CD4-positive, alpha-beta T cell (primary cell): ENCODE results near the gene PVALB. TPM values are rescaled to one million over a fixed set of nuclear protein-coding genes. Genes with fewer than 3 reads are reported as not detected.

Experiments
- ATAC-seq: fragments of 200-7000 bp; cut with Tn5 transposase; one replicate; pipeline ENCODE4 v1.10.0; 2022; ENCODE audit warnings: mild to moderate bottlenecking; ENCODE audit not compliant: poor library complexity
- CTCF ChIA-PET: fragments of 350-600 bp; sonication (Branson Sonifier 250); formaldehyde crosslinking; loops from one replicate; lab custom pipeline; 2021; ENCODE audit warnings: antibody characterized with exemption, inconsistent platforms; lab: Charles Lee
- POLR2A ChIA-PET: fragments of 350-600 bp; sonication (Branson Sonifier 250); formaldehyde crosslinking; loops from one replicate; lab custom pipeline; 2021; ENCODE audit warnings: antibody characterized with exemption, inconsistent platforms; lab: Charles Lee
- DNase-seq, 14 experiments: peaks; one replicate each; pipeline ENCODE4 v3.0.0-alpha.2; 2013 to 2020; ENCODE audit warnings: mixed read lengths in 2 of 14
- H3K27ac ChIP-seq, 2 donors: one replicate each; pipeline versions ENCODE4 v1.5.1 to v1.7.0; 2013; ENCODE audit warnings: low read length in 2 of 2, low read depth in 1 of 2, mild to moderate bottlenecking in 1 of 2
- H3K27me3 ChIP-seq, 2 experiments: 1 replicate in 1 of 2; 2 replicates in 1 of 2; pipeline versions ENCODE4 v1.6.1 to v1.7.0; 2013; ENCODE audit warnings: low read length in 2 of 2, control low read depth in 1 of 2, mild to moderate bottlenecking in 1 of 2, moderate library complexity in 1 of 2; ENCODE audit not compliant: insufficient read depth in 2 of 2, control insufficient read depth in 1 of 2
- H3K36me3 ChIP-seq: one replicate; pipeline ENCODE4 v1.6.1; 2013; ENCODE audit warnings: low read length, control low read depth; ENCODE audit not compliant: insufficient read depth
- H3K4me1 ChIP-seq: one replicate; pipeline ENCODE4 v1.6.1; 2013; ENCODE audit warnings: low read length, control low read depth; ENCODE audit not compliant: insufficient read depth
- H3K4me3 ChIP-seq: one replicate; pipeline ENCODE4 v1.5.1; 2013; ENCODE audit warnings: mild to moderate bottlenecking, low read length, moderate library complexity
- H3K9me3 ChIP-seq, 2 experiments: 1 replicate in 1 of 2; 2 replicates in 1 of 2; pipeline versions ENCODE4 v1.6.1 to v1.7.0; 2013; ENCODE audit warnings: low read length in 2 of 2, mild to moderate bottlenecking in 2 of 2, control low read depth in 1 of 2, moderate library complexity in 1 of 2; ENCODE audit not compliant: control insufficient read depth in 1 of 2, insufficient read depth in 1 of 2
- H3K27ac Mint-ChIP-seq: one replicate; pipeline ENCODE4 v1.8.0; 2020; ENCODE audit warnings: mixed read lengths
- H3K27me3 Mint-ChIP-seq: one replicate; pipeline ENCODE4 v1.8.0; 2021; ENCODE audit warnings: mixed read lengths
- H3K36me3 Mint-ChIP-seq: one replicate; pipeline ENCODE4 v1.8.0; 2021; ENCODE audit warnings: low read depth, mixed read lengths
- H3K4me1 Mint-ChIP-seq: one replicate; pipeline ENCODE4 v1.8.0; 2021; ENCODE audit warnings: low read depth, mixed read lengths
- H3K4me3 Mint-ChIP-seq: one replicate; pipeline ENCODE4 v1.8.0; 2020; ENCODE audit warnings: mild to moderate bottlenecking, mixed read lengths
- H3K9me3 Mint-ChIP-seq: one replicate; pipeline ENCODE4 v1.8.0; 2020; ENCODE audit warnings: mixed read lengths
- intact Hi-C, 2 experiments: fragments of 100-400 bp; cut with DNase I in 1 of 2; cut with micrococcal nuclease in 1 of 2; formaldehyde crosslinking; loops; one replicate each; pipeline versions ENCODE4 v1.15.1 to v1.9.0; 2023 to 2025; cut with DNase I, micrococcal nuclease
- total RNA-seq, 174 experiments: library from RNA in 2 of 174; stranded (reverse) in 2 of 174; gene quantifications; one replicate each; pipeline ENCODE4 v1.2.3 and lab custom pipeline; 2021 to 2026
- TF ChIP-seq, protein P1 (sequence below): fragments of 200-600 bp; IDR thresholded peaks from one replicate; pipeline ENCODE4 v1.8.0; 2022; ENCODE audit warnings: antibody characterized with exemption, mild to moderate bottlenecking

PVALB gene
- total RNA-seq, 2 experiments from 2014 or later = not detected

DNA sequence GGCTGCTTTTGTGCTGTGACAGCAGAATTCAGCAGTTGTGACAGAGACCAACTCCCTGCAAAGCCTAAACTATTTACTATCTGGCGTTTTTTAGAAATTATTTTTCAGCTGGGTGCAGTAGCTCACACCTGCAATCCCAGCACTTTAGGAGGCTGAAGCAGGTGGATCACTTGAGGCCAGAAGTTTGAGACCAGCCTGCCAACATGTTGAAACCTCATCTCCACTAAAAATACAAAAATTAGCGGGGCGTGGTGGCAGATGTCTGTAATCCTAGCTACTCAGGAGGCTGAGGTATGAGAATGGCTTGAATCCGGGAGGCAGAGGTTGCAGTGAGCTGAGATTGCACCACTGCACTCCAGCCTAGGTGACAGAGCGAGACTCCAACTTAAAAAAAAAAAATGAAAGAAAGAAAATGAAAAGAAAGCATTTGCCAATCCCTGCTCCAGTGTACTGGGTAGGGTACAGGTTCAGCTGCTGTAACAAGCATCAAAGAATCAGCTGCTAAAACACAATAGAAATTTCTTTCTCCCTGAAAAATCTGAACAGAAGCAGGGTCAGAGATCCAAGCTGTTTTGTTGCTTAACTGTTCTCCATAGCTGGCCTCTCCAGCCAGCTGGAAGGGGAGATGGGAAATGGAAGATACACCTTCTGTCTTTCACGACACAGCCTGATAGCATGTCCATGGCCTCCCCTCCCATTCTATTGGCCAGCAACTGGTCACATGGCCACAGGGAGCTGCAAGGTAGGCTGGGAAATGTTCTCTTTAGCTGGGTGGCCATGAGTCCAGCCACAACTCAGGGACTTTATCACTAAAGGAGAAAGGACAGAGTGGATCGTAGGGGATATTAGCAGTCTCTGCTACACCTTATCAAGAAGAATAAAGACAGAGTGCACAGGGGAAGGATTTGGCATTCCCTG is 35.5 kb upstream of the PVALB start:
- Histone ChIP-seq H3K27me3 (peaks cover 2 to 8% of the 10 kb centered on the region in 2 experiments), H3K4me3 (no peak overlapping the region), H3K4me1 (peaks cover 20% of the 10 kb centered on the region), H3K36me3 (no peaks in the 10 kb centered on the region), H3K9me3 (no peaks in the 10 kb centered on the region), H3K27ac (no peak overlapping the region)
- Mint-ChIP-seq H3K27ac (no peak overlapping the region), H3K4me3 (no peak overlapping the region), H3K9me3 (no peaks in the 10 kb centered on the region), H3K36me3 (no peaks in the 10 kb centered on the region), H3K27me3 (peaks cover 16% of the 10 kb centered on the region), H3K4me1 (peaks cover 20% of the 10 kb centered on the region)
- intact Hi-C loops = loop anchor here in 1 of 2 experiments (10.0 kb wide), 1 partner anchor 342 kb away; no protein-coding TSS in a partner anchor
- no peak for DNase-seq
- ChIA-PET CTCF (interaction anchor here (1.2 to 2.3 kb wide), 5 partner anchors 70 to 126 kb away, joined by 4 to 16 read pairs (median 10); partner anchors contain the start of gene IFT27), POLR2A (interaction anchor here (0.6 to 3.3 kb wide), 2 partner anchors 76 to 568 kb away, joined by 3 to 16 read pairs; partner anchors contain the start of gene IFT27)
- ATAC-seq = no peak
- TF ChIP-seq, protein P1, sequence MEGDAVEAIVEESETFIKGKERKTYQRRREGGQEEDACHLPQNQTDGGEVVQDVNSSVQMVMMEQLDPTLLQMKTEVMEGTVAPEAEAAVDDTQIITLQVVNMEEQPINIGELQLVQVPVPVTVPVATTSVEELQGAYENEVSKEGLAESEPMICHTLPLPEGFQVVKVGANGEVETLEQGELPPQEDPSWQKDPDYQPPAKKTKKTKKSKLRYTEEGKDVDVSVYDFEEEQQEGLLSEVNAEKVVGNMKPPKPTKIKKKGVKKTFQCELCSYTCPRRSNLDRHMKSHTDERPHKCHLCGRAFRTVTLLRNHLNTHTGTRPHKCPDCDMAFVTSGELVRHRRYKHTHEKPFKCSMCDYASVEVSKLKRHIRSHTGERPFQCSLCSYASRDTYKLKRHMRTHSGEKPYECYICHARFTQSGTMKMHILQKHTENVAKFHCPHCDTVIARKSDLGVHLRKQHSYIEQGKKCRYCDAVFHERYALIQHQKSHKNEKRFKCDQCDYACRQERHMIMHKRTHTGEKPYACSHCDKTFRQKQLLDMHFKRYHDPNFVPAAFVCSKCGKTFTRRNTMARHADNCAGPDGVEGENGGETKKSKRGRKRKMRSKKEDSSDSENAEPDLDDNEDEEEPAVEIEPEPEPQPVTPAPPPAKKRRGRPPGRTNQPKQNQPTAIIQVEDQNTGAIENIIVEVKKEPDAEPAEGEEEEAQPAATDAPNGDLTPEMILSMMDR = no peak

DNA sequence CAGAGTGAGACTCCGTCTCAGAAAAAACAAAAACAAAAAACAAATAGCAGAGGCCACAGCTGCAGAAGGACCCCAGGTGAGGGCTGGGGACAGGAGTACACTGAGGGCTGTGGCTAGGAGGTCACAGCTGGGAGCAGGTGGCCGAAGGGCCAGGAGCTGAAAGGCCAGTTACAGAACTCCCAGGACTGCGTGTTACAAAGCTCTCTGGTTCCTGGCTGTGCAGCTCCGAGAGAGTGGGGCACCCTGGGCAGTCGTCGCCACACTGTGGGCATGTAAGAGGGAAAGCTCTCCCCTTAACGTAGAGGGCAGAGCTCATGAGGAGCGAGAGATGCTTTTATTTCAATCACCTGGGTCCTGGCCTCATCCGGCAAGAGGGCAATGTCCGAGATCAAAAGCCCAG is 33.8 kb upstream of the PVALB start:
- CTCF ChIA-PET = no interaction called here
- intact Hi-C loops = loop anchor here in 1 of 2 experiments (10.0 kb wide), 1 partner anchor 344 kb away; no protein-coding TSS in a partner anchor

DNA sequence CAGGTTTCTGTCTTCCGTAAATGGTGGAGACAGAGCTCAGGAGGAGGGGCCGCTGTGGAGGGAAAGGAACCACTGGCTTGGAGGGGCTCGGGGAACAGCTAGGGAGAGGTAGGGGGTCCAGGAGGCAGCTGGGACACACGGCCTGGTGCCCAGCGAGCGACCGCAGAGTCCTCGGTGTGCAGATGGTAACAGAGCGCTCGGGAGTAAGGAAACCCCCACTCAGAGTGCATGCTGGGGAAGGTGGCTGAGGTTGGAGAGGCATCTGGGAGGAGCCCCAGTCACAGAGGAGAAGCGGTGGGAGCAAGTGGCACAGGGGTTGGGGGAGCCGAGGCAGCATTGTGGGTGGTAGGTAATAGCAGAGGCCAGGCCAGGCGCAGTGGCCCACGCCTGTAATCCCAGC is 33.2 kb upstream of the PVALB start:
- no peak for ATAC-seq
- Histone ChIP-seq H3K4me3 (no peak overlapping the region), H3K27ac (no peak overlapping the region), H3K9me3 (peaks cover 0 to 5% of the 10 kb centered on the region in 2 experiments), H3K36me3 (no peaks in the 10 kb centered on the region), H3K4me1 (peaks cover 11% of the 10 kb centered on the region), H3K27me3 (peaks cover 7 to 10% of the 10 kb centered on the region in 2 experiments)
- intact Hi-C loops = loop anchor here in 1 of 2 experiments (10.0 kb wide), 1 partner anchor 345 kb away; no protein-coding TSS in a partner anchor
- H3K9me3 Mint-ChIP-seq = no peaks in the 10 kb centered on the region
- no peak overlapping the region for H3K27ac Mint-ChIP-seq
- DNase-seq = no peak
- ChIA-PET POLR2A (no interaction called here), CTCF (no interaction called here)
- H3K27me3 Mint-ChIP-seq = peaks cover 18% of the 10 kb centered on the region
- no peak overlapping the region for H3K4me3 Mint-ChIP-seq
- H3K36me3 Mint-ChIP-seq = no peaks in the 10 kb centered on the region
- TF ChIP-seq, protein P1 = no peak
- H3K4me1 Mint-ChIP-seq = peaks cover 13% of the 10 kb centered on the region

More for the DNA sequence above, 33.8 kb upstream of the PVALB start:
- H3K36me3 Mint-ChIP-seq = no peaks in the 10 kb centered on the region
- ATAC-seq = no peak
- no peak overlapping the region for H3K4me3 ChIP-seq
- DNase-seq = no peak
- H3K36me3 ChIP-seq = no peaks in the 10 kb centered on the region
- no peak overlapping the region for H3K4me3 Mint-ChIP-seq
- no peaks in the 10 kb centered on the region for H3K9me3 Mint-ChIP-seq
- peaks cover 7 to 10% of the 10 kb centered on the region in 2 experiments for H3K27me3 ChIP-seq
- peaks cover 12% of the 10 kb centered on the region for H3K27me3 Mint-ChIP-seq
- peaks cover 13% of the 10 kb centered on the region for H3K4me1 Mint-ChIP-seq
- TF ChIP-seq, protein P1 = no peak
- peaks cover 11% of the 10 kb centered on the region for H3K4me1 ChIP-seq
- H3K9me3 ChIP-seq = peaks cover 0 to 5% of the 10 kb centered on the region in 2 experiments
- H3K27ac Mint-ChIP-seq = no peak overlapping the region
- POLR2A ChIA-PET = no interaction called here
- H3K27ac ChIP-seq = no peak overlapping the region
